ENCODE measurements around the gene ANKRD18A. TPM values are rescaled to one million over a fixed set of nuclear protein-coding genes. Genes with fewer than 3 reads are reported as not detected.
A peak's percentile ranks its signal among the peaks of the same experiment; 100 is the strongest.
"Not testable (repeated sequence)": the region's sequence is repeated elsewhere in the genome, so short reads cannot be mapped to it uniquely, and the experiment has no call there.

The ANKRD18A gene
- total and polyA plus RNA-seq, 2 experiments from 2014 or later = not detected

- no peaks in the 10 kb centered on the region for H3K9me2 ChIP-seq (ENCODE audit: insufficient read depth)
- no peak overlapping the region for H3K4me2 ChIP-seq (ENCODE audit: unreplicated experiment)
- H3K27me3 ChIP-seq (replicated peaks; ENCODE audit: insufficient read depth) = peaks cover 56% of the 10 kb centered on the region
- TF ChIP-seq EZH2phosphoT487 (IDR thresholded peaks at IDR 0.05; ENCODE audit: insufficient read depth, low read depth) (no peak), EZH2 (IDR thresholded peaks at IDR 0.05; ENCODE audit: insufficient read depth, poor library complexity, severe bottlenecking) (no peak)
- 84% methylated on average over 2 of the region's 2 CpGs for WGBS, 2 experiments (ENCODE audit: low coverage in 1 of 2, low lambda C conversion rate in 2 of 2, missing lambda C conversion rate in 2 of 2)
- no peak overlapping the region for H2AFZ ChIP-seq
- no peaks in the 10 kb centered on the region for H3K9me3 ChIP-seq (ENCODE audit: low read depth)
- no peaks in the 10 kb centered on the region for H4K20me1 ChIP-seq (ENCODE audit: insufficient read depth)
- no peak overlapping the region for H3K27ac ChIP-seq
- no peaks in the 10 kb centered on the region for H3K4me1 ChIP-seq (ENCODE audit: insufficient read depth)
- H3K9ac ChIP-seq = no peak overlapping the region
- H3K79me2 ChIP-seq (ENCODE audit: insufficient read depth) = no peaks in the 10 kb centered on the region
- no peak overlapping the region for H3K4me3 ChIP-seq
- H3K36me3 ChIP-seq (ENCODE audit: low read depth) = no peaks in the 10 kb centered on the region
- no peak for DNase-seq
- no peaks in the 10 kb centered on the region for H3F3A ChIP-seq (ENCODE audit: insufficient read depth)
- in situ Hi-C loops (cut with MboI) = no loop called here
These were observed 2.6 kb upstream of the ANKRD18A start for GRCh38 chr9:38622951-38623350.

- Histone ChIP-seq H2AFZ (no peak overlapping the region), H4K20me1 (ENCODE audit: insufficient read depth) (no peaks in the 10 kb centered on the region), H3K4me3 (no peak overlapping the region), H3K9me2 (ENCODE audit: insufficient read depth) (no peaks in the 10 kb centered on the region), H3K36me3 (ENCODE audit: low read depth) (no peaks in the 10 kb centered on the region), H3K27me3 (replicated peaks; ENCODE audit: insufficient read depth) (peaks cover 56% of the 10 kb centered on the region), H3K9me3 (ENCODE audit: low read depth) (no peaks in the 10 kb centered on the region), H3F3A (ENCODE audit: insufficient read depth) (no peaks in the 10 kb centered on the region), H3K9ac (no peak overlapping the region), H3K4me2 (ENCODE audit: unreplicated experiment) (no peak overlapping the region), H3K4me1 (ENCODE audit: insufficient read depth) (no peaks in the 10 kb centered on the region), H3K27ac (no peak overlapping the region), H3K79me2 (ENCODE audit: insufficient read depth) (no peaks in the 10 kb centered on the region)
- in situ Hi-C loops (cut with MboI) = no loop called here
- TF ChIP-seq EZH2phosphoT487 (IDR thresholded peaks at IDR 0.05; ENCODE audit: insufficient read depth, low read depth) (no peak), EZH2 (IDR thresholded peaks at IDR 0.05; ENCODE audit: insufficient read depth, poor library complexity, severe bottlenecking) (no peak)
- WGBS, 2 experiments (ENCODE audit: low coverage in 1 of 2, low lambda C conversion rate in 2 of 2, missing lambda C conversion rate in 2 of 2) = 4 to 7% methylated on average over 30 of the region's 30 CpGs
- no peak for DNase-seq
These were observed 1.9 kb upstream of the ANKRD18A start for GRCh38 chr9:38622288-38622674.

- Histone ChIP-seq H3K9ac (no peak overlapping the region), H3K36me3 (ENCODE audit: low read depth) (no peaks in the 10 kb centered on the region), H3K4me2 (ENCODE audit: unreplicated experiment) (no peak overlapping the region), H3K9me3 (ENCODE audit: low read depth) (no peaks in the 10 kb centered on the region), H3K27ac (no peak overlapping the region), H3K4me3 (no peak overlapping the region), H4K20me1 (ENCODE audit: insufficient read depth) (no peaks in the 10 kb centered on the region), H2AFZ (no peak overlapping the region), H3F3A (ENCODE audit: insufficient read depth) (no peaks in the 10 kb centered on the region), H3K27me3 (replicated peaks; ENCODE audit: insufficient read depth) (peaks cover 56% of the 10 kb centered on the region), H3K4me1 (ENCODE audit: insufficient read depth) (no peaks in the 10 kb centered on the region), H3K79me2 (ENCODE audit: insufficient read depth) (no peaks in the 10 kb centered on the region), H3K9me2 (ENCODE audit: insufficient read depth) (no peaks in the 10 kb centered on the region)
- peak; percentile 12 for DNase-seq
- 5 to 6% methylated on average over 42 to 57 of the region's 67 CpGs for WGBS, 2 experiments (ENCODE audit: low coverage in 1 of 2, low lambda C conversion rate in 2 of 2, missing lambda C conversion rate in 2 of 2)
- TF ChIP-seq EZH2phosphoT487 (IDR thresholded peaks at IDR 0.05; ENCODE audit: insufficient read depth, low read depth) (no peak), EZH2 (IDR thresholded peaks at IDR 0.05; ENCODE audit: insufficient read depth, poor library complexity, severe bottlenecking) (peak; percentile 31)
- in situ Hi-C loops (cut with MboI) = no loop called here
These were observed 1.3 kb upstream of the ANKRD18A start for GRCh38 chr9:38621434-38622287.

- no peaks in the 10 kb centered on the region for H3K4me1 ChIP-seq (ENCODE audit: insufficient read depth)
- peak overlapping the region; percentile 66 for H2AFZ ChIP-seq
- DNase-seq = peak; percentile 1
- peak overlapping the region; percentile 61 for H3K4me3 ChIP-seq
- H3K9me2 ChIP-seq (ENCODE audit: insufficient read depth) = no peaks in the 10 kb centered on the region
- in situ Hi-C loops (cut with MboI) = no loop called here
- H3K4me2 ChIP-seq (ENCODE audit: unreplicated experiment) = peak overlapping the region; percentile 83
- H4K20me1 ChIP-seq (ENCODE audit: insufficient read depth) = no peaks in the 10 kb centered on the region
- H3K27ac ChIP-seq = no peak overlapping the region
- WGBS, 2 experiments (ENCODE audit: low coverage in 1 of 2, low lambda C conversion rate in 2 of 2, missing lambda C conversion rate in 2 of 2) = 3 to 6% methylated on average over 32 to 58 of the region's 58 CpGs
- TF ChIP-seq EZH2 (IDR thresholded peaks at IDR 0.05; ENCODE audit: insufficient read depth, poor library complexity, severe bottlenecking) (peak; percentile 80), EZH2phosphoT487 (IDR thresholded peaks at IDR 0.05; ENCODE audit: insufficient read depth, low read depth) (no peak)
- H3K27me3 ChIP-seq (replicated peaks; ENCODE audit: insufficient read depth) = peaks cover 52% of the 10 kb centered on the region
- H3K36me3 ChIP-seq (ENCODE audit: low read depth) = no peaks in the 10 kb centered on the region
- no peaks in the 10 kb centered on the region for H3K9me3 ChIP-seq (ENCODE audit: low read depth)
- no peaks in the 10 kb centered on the region for H3F3A ChIP-seq (ENCODE audit: insufficient read depth)
- no peak overlapping the region for H3K9ac ChIP-seq
- H3K79me2 ChIP-seq (ENCODE audit: insufficient read depth) = no peaks in the 10 kb centered on the region
These were observed 594 bp downstream of the ANKRD18A start for GRCh38 chr9:38619556-38620447.

- H3K4me2 ChIP-seq (ENCODE audit: unreplicated experiment) = not testable (repeated sequence)
These were observed 22.2 kb downstream of the ANKRD18A start for GRCh38 chr9:38598029-38598745.

GRCh38 chr9:38595117-38595516 lies 25.3 kb downstream of the ANKRD18A start:
- H3K4me3 ChIP-seq; H3K9me3 ChIP-seq (ENCODE audit: low read depth); H3K4me1 ChIP-seq (ENCODE audit: insufficient read depth); H3K36me3 ChIP-seq (ENCODE audit: low read depth); in situ Hi-C loops (cut with MboI); DNase-seq; H3K27ac ChIP-seq; H3F3A ChIP-seq (ENCODE audit: insufficient read depth); H3K27me3 ChIP-seq (replicated peaks; ENCODE audit: insufficient read depth); H3K9ac ChIP-seq; H3K79me2 ChIP-seq (ENCODE audit: insufficient read depth); H4K20me1 ChIP-seq (ENCODE audit: insufficient read depth); H3K4me2 ChIP-seq (ENCODE audit: unreplicated experiment); H3K9me2 ChIP-seq (ENCODE audit: insufficient read depth); H2AFZ ChIP-seq: not testable (repeated sequence)
- WGBS, 2 experiments (ENCODE audit: low coverage in 1 of 2, low lambda C conversion rate in 2 of 2, missing lambda C conversion rate in 2 of 2) = 59 to 66% methylated on average over 3 of the region's 3 CpGs

More at GRCh38 chr9:38598029-38598745, 22.2 kb downstream of the ANKRD18A start:
- WGBS, 2 experiments (ENCODE audit: low coverage in 1 of 2, low lambda C conversion rate in 2 of 2, missing lambda C conversion rate in 2 of 2) = 33 to 42% methylated on average over 2 of the region's 2 CpGs
- H3K4me3 ChIP-seq; H3K27me3 ChIP-seq (replicated peaks; ENCODE audit: insufficient read depth); H3K27ac ChIP-seq; H3F3A ChIP-seq (ENCODE audit: insufficient read depth); H3K79me2 ChIP-seq (ENCODE audit: insufficient read depth); H3K9me2 ChIP-seq (ENCODE audit: insufficient read depth); H2AFZ ChIP-seq; in situ Hi-C loops (cut with MboI); DNase-seq; H3K4me1 ChIP-seq (ENCODE audit: insufficient read depth); H4K20me1 ChIP-seq (ENCODE audit: insufficient read depth); H3K9ac ChIP-seq; H3K9me3 ChIP-seq (ENCODE audit: low read depth); H3K36me3 ChIP-seq (ENCODE audit: low read depth): not testable (repeated sequence)
